ENCODE data around the gene C11orf68.

- no peak for TF ChIP-seq CTCF (IDR thresholded peaks at IDR 0.05)
- TF ChIP-seq EZH2 (IDR thresholded peaks at IDR 0.05; ENCODE audit: borderline replicate concordance, insufficient read depth, low read depth, low read length, poor library complexity, severe bottlenecking) = no peak
Observed at GRCh38 chr11:65965986-65966762, 47.3 kb upstream of the C11orf68 start.
